GM18861 (cell line): Measurements from ENCODE around the gene ROPN1B.

Experiments used
- ATAC-seq: cut with Tn5 transposase; IDR thresholded peaks from one replicate; pipeline ENCODE4 v1.9.1; 2021; ENCODE audit not compliant: unreplicated experiment

The ROPN1B gene

DNA sequence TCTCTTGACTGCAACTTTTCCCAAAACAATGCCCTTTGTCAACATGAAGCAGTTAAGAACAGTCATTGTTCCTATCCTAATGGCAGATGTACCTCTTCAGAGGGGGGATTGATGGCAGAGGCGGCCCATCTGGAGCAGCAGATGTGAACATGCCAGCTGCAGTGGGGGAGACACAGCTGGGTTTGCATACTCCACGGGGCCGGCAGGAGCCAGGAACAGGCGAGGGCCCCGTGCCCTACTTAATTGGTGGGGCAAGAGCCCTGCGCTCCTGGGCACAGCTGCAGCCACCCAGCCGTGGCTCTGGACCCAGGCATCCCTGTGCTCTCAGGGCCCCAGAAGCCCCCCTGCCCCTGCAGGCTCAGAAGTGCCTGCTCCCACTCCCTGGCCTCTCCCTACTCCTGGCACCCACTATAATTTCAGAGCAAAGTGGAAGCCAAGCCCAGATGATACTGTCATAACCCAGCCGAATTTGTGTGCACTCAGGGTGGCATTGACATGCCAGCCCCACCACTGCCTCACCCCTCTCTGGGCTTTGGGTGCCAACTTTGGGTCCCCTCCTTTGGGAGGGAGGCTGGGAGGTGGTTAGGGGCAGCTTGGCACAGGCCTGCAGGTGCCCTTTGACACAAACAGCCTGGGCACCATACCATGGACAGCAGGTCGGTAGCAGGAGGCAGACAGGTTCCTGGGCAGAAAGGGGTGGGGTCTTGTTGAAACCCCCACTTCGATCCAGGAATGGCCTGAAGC is 34.6 kb downstream of the ROPN1B start:
- no peak for ATAC-seq

DNA sequence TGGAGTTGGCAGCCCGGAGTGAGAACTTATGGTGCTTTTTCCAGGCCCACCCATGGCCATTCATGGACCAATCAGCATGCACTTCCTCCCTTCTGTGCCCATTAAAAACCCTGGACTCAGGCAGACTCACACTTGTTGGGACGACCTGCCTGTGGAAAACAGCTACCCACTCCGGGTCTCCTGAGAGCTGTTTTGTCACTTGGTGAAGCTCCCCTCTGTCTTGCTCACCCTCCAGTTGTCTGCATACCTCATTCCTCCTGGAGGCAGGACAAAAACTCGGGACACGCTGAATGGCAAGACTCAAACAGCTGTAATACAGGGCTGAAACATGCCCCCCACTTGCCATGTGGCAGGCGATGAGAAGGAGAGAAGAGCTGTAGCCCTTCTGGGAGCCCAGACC is 35.2 kb downstream of the ROPN1B start:
- no peak for ATAC-seq

GRCh38 chr3:126004692-126005091 is 35.7 kb downstream of the ROPN1B start:
- ATAC-seq: no peak

GRCh38 chr3:126005951-126006350 is 37.0 kb downstream of the ROPN1B start:
- ATAC-seq: no peak

DNA sequence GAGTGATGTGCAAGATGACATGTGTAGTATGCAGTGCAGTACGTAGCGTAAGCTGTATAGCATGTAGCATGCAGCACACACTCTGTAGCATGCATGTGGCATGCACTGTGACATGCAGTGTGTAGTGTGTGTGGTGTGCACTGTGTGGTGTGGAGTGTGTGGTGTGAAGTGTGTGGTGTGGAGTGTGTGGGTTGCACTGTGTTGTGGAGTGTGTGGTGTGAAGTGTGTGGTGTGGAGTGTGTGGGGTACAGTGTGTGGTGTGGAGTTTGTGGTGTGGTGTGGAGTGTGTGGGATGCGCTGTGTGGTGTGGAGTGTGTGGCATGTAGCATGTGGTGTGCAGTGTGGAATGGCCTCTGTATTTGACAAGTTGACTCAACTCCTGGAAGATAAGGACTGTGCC is 39.2 kb downstream of the ROPN1B start:
- ATAC-seq: no peak

- ATAC-seq: no peak
Observed at GRCh38 chr3:126009181-126009580, 40.2 kb downstream of the ROPN1B start.

GRCh38 chr3:126013751-126014156 is 44.8 kb downstream of the ROPN1B start:
- no peak for ATAC-seq

DNA sequence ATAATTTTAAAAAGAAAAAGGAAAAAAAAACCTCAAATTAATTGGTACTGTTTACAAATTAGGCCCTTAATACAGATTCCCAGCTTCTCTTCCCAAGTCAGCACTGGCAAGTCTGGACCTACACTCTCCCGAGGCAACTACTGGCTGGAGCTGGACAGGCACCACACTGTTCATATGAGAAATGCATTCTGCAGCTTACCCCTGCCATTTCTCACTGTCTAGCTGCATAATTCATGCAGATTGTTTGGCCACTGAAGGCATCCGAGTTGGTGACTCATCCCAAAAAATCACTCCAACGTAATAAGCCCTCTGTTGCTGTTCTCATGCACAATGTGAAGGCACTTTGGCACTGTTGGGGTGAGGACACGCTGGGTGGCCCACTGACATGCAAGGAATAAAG is 45.3 kb downstream of the ROPN1B start:
- ATAC-seq: no peak

DNA sequence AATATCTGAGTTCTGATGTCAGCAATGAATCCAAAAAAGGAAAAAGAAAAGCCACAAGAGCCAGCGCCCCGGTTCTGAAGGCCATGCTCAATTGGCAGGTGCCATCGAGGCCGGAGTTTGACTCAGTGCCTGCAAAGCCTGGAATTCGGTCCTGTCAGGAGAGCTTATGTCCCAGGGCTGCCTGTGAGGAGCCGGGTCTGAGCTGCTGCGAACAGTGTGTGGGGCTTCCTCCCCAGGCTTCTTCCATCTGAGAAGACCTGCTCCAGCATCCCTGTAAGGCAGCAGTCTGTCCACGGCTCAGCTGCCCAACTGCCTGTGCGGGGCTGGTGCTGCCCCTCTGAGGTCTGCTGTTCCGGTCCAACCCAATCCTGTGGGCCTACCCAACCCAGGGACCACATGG is 46.1 kb downstream of the ROPN1B start:
- no peak for ATAC-seq

- ATAC-seq: no peak
Observed at GRCh38 chr3:126016616-126017015, 47.6 kb downstream of the ROPN1B start.

DNA sequence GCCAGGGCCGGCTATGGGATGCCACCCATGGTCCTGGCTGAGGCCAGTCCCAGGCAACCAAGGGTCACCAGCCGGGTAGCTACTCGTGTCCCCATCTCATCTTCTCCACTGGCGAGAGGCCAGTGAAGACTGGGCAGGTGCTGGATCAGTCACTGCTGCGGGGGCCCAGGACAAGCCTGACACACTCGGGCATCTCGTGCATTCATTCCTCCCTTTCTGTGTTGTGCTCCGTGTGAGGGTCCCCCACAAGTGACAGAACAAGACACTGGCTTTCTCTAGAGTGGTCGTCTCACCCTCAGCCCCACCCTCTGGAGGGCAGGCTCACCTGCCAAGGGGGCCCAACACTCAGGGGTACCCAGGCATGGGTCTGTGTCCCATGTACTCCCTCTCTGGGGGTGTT is 48.4 kb downstream of the ROPN1B start:
- ATAC-seq: no peak

GRCh38 chr3:126018545-126018944 is 49.6 kb downstream of the ROPN1B start:
- no peak for ATAC-seq

DNA sequence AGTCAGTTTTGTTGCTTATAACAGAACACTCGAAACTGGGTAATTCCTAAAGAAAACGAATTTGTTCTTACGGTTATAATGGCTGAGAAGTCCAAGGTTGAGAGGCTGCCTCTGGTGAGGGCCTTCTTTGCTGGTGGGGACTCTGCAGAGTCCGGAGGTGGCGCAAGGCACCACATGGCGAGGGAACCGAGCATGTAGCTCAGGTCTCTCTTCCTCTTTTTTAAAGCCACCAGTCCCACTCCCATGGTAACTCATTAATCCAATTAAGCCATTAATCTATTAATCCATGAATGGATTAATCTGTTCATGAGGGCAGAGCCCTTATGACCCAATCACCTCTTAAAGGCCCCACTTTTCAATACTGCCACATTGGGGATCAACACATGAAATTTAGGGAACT is 50.0 kb downstream of the ROPN1B start:
- no peak for ATAC-seq

GRCh38 chr3:126019683-126020082 is 50.7 kb downstream of the ROPN1B start:
- no peak for ATAC-seq

DNA sequence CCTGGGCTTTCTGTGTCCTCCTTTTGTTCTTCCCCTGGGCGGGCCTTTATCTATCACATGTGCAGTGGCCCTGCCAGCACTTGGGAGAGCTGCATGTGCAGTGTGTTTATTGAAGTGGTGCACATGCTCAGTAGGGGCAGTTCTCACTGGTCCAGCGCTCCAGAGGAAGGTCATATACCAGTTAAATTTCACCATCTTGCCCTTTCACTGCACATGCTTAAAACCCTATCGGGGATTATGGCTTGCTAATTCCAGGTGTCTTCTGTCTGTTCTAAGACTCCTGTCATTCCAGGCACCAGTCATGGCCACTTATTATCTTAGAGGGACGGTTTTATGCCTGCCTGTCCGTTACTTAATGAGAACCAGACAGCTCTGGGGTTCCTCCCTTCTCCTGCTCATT is 52.2 kb downstream of the ROPN1B start:
- no peak for ATAC-seq

DNA sequence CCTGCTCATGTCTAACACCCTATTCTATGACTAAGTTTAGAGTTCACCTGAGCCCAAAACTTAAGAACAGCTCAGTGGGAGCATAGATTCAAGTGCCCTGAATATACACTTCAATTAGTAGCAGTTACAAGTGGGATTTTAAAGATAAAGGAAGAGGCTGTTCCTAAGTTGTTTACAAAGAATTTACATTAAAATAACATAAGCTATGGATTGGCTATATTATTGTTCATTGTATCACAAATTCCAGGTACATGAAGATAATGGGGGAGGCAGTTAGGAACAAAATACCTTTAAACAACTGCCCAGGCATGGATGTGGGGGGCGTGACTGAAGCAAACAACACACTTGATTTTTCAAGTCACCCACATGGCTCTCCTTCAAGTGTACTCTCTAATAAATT is 52.7 kb downstream of the ROPN1B start:
- ATAC-seq: no peak

DNA sequence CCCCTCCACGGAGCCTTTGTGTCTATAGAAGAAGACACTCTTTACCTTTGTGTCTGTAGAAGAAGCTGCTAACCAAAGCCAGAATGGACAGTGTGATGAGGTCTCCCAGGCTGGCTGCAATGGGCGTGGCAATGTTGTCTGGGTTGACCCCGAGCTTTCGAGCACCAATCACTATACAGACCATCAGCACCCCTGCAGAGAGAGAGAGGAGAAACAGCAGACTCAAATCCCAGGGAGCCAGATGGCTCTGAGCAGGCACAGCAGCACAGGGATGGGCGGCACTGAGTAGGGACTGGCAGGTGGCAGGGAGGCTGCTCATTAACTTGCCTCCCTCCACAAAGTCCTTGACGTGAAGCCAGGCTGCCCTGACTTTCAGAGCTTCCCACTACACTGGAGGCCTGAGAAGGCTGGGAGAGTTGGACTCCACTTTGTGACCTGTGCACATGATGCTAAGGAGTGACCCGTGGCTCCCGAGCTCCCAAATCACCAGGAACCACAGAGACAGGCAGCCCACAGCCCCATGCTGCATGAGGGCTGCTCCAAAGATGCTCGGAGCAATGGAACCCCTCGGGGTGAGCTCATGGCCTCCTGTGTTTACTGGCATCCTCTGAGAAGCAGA is 53.9 kb downstream of the ROPN1B start:
- ATAC-seq: no peak

DNA sequence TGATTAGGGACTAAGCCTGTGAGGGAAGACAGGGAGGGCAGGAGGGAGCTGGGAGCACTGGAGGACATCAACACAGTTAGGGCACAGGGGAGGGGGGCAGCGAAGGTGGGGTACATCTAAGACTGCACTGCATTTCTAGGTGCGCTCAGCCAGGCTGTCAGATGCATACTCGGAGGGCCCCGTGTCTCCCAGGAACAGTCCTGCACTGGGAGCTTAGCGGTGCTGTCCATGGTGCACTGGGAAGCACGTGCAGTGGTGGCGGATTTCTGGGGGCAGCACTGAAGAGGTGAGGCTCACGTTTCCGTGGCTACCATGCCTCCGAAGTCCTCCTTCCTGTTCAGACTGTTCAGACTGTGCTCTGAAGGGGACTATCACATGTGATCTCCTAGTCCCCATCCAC is 54.4 kb downstream of the ROPN1B start:
- no peak for ATAC-seq

- no peak for ATAC-seq
Observed at GRCh38 chr3:126024049-126024854, 55.3 kb downstream of the ROPN1B start.

DNA sequence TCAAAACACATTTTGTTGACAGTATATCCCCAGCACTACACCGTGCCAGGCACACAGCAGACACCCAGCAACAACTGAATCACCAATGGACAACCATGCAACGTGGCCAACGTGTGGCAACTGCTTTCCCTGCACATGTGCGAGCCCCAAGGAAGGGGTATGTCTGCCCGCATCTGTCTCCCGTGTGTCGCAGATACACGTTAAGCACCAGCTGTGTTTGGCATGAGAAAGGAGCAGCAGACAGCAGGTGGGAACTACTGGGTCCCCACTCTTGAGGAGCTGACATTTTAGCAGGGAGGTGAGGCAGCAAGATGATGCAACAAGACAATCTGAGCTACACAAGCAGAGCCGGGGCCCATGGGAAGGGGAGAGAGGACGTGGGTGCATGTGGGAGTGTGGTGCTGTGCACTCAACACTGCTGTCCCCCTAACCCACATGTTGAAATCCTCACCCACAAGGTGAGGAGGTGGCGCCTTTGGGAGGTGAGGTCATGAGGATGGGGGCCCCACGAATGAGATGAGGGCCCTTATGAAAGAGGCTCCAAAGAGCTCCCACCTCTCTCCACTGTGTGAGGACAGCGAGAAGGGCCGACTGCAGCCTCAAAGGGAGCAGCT is 56.2 kb downstream of the ROPN1B start:
- ATAC-seq: no peak

GRCh38 chr3:126025862-126026261 is 56.9 kb downstream of the ROPN1B start:
- no peak for ATAC-seq
